HCT116 (cell line): Measurements from ENCODE around the gene MTFR2. TPM values are rescaled to one million over a fixed set of nuclear protein-coding genes. Genes with fewer than 3 reads are reported as not detected.

ENCODE experiments used
- ATAC-seq: fragments of 200-7000 bp; cut with Tn5 transposase; 2 replicates; pipeline ENCODE4 v1.9.1; 2020; ENCODE audit warnings: mild to moderate bottlenecking, moderate library complexity
- BruUV-seq: library from RNA; stranded (reverse); fragments of 400-500 nt; replicated peaks from 2 replicates; lab custom pipeline; 2021; lab: Mats Ljungman, UMichigan
- CTCF ChIA-PET: fragments of 300-600 bp; sonication (Branson Sonifier 250); formaldehyde crosslinking; loops from one replicate; lab custom pipeline; 2021; ENCODE audit warnings: antibody characterized with exemption; lab: Charles Lee
- POLR2A ChIA-PET: fragments of 300-600, 350-600 bp; sonication (Branson Sonifier 250); formaldehyde crosslinking; loops from one replicate; lab custom pipeline; 2021; ENCODE audit warnings: antibody characterized with exemption; lab: Charles Lee
- RAD21 ChIA-PET, 2 experiments: fragments of 300-600 bp; sonication (Branson Sonifier 250); formaldehyde crosslinking; loops; one replicate each; lab custom pipeline; 2023; ENCODE audit warnings: low total read pairs in 2 of 2; ENCODE audit not compliant: uncharacterized antibody in 2 of 2, unreplicated experiment in 2 of 2, low non-redundant PET in 1 of 2; lab: Charles Lee
- DNase-seq: peaks from one replicate; pipeline ENCODE4 v3.0.0-alpha.2; 2010; ENCODE audit warnings: low read depth, low spot score
- H2AFZ ChIP-seq: fragments of 200-600 bp; shearing (Covaris generic), sonication (generic); 2 replicates; pipeline ENCODE4 v1.6.1; 2017; ENCODE audit warnings: low read depth, mixed run types, mixed read lengths, antibody characterized with exemption, low read length; ENCODE audit not compliant: poor library complexity, severe bottlenecking
- H3K27ac ChIP-seq: 2 replicates; pipeline ENCODE4 v1.5.1; 2012; ENCODE audit warnings: low read depth, low read length
- H3K27me3 ChIP-seq: fragments of 200-600 bp; sonication (generic); 2 replicates; pipeline ENCODE4 v1.6.1; 2016; ENCODE audit warnings: mixed run types, low read length, mixed read lengths; ENCODE audit not compliant: insufficient read depth
- H3K36me3 ChIP-seq, 2 experiments: fragments of 200-500 bp in 1 of 2; fragments of 200-600 bp in 1 of 2; sonication (Bioruptor generic) in 1 of 2; sonication (generic) in 1 of 2; 2 replicates each; pipeline versions ENCODE4 v1.5.1 to v1.6.1; 2014 to 2016; ENCODE audit warnings: low read length in 2 of 2, inconsistent platforms in 1 of 2, mixed read lengths in 1 of 2, mixed run types in 1 of 2; ENCODE audit not compliant: insufficient read depth in 2 of 2, control insufficient read depth in 1 of 2
- H3K4me1 ChIP-seq, 2 experiments: fragments of 200-600 bp in 1 of 2; sonication (generic) in 1 of 2; 2 replicates each; pipeline versions ENCODE4 v1.5.1 to v1.6.1; 2012 to 2017; ENCODE audit warnings: low read length in 2 of 2, inconsistent platforms in 1 of 2, mild to moderate bottlenecking in 1 of 2, mixed read lengths in 1 of 2, mixed run types in 1 of 2, moderate library complexity in 1 of 2; ENCODE audit not compliant: insufficient read depth in 2 of 2, control insufficient read depth in 1 of 2
- H3K4me2 ChIP-seq: fragments of 200-600 bp; sonication (generic); 2 replicates; pipeline ENCODE4 v1.6.1; 2017; ENCODE audit warnings: mixed run types, low read length, mixed read lengths
- H3K4me3 ChIP-seq, 2 experiments: fragments of 200-600 bp in 1 of 2; sonication (generic) in 1 of 2; replicated peaks in 1 of 2; 2 replicates each; pipeline ENCODE4 v1.5.1; 2011 to 2016; ENCODE audit warnings: low read length in 2 of 2, control low read depth in 1 of 2, low read depth in 1 of 2, mild to moderate bottlenecking in 1 of 2, mixed read lengths in 1 of 2, mixed run types in 1 of 2
- H3K79me2 ChIP-seq: fragments of 200-600 bp; sonication (generic); 2 replicates; pipeline ENCODE4 v1.6.1; 2017; ENCODE audit warnings: mild to moderate bottlenecking, mixed run types, low read length, moderate library complexity, mixed read lengths; ENCODE audit not compliant: insufficient read depth
- H3K9ac ChIP-seq: fragments of 200-600 bp; sonication (generic); 2 replicates; pipeline ENCODE4 v1.6.1; 2016; ENCODE audit warnings: low read length, mixed read lengths
- H3K9me2 ChIP-seq: fragments of 200-600 bp; sonication (generic), shearing (Covaris generic); 2 replicates; pipeline ENCODE4 v1.6.1; 2017; ENCODE audit warnings: mixed run types, mild to moderate bottlenecking, moderate library complexity; ENCODE audit not compliant: insufficient read depth
- H3K9me3 ChIP-seq, 2 experiments: fragments of 200-500 bp in 1 of 2; fragments of 200-600 bp in 1 of 2; sonication (Bioruptor generic) in 1 of 2; sonication (generic) in 1 of 2; 2 replicates each; pipeline ENCODE4 v1.6.1; 2014 to 2017; ENCODE audit warnings: low read length in 2 of 2, mixed read lengths in 2 of 2, inconsistent platforms in 1 of 2, low read depth in 1 of 2, mild to moderate bottlenecking in 1 of 2, mixed run types in 1 of 2, moderate library complexity in 1 of 2; ENCODE audit not compliant: control insufficient read depth in 1 of 2, insufficient read depth in 1 of 2
- H4K20me1 ChIP-seq: fragments of 200-600 bp; sonication (generic), shearing (Covaris generic); 2 replicates; pipeline ENCODE4 v1.6.1; 2017; ENCODE audit warnings: mixed run types, mild to moderate bottlenecking, moderate library complexity; ENCODE audit not compliant: insufficient read depth
- ELF1 ChIP-seq: IDR thresholded peaks from 2 replicates; pipeline ENCODE4 v1.6.1; 2012; ENCODE audit warnings: low read depth, borderline replicate concordance
- EZH2 ChIP-seq: fragments of 200-600 bp; sonication (generic); IDR thresholded peaks from 2 replicates; pipeline ENCODE4 v1.6.1; 2017; ENCODE audit warnings: antibody characterized with exemption, mixed run types
- POLR2AphosphoS5 ChIP-seq: IDR thresholded peaks from 2 replicates; pipeline ENCODE4 v1.6.1; 2011; ENCODE audit warnings: mild to moderate bottlenecking, low read depth, low read length, moderate library complexity
- REST ChIP-seq: IDR thresholded peaks from 2 replicates; pipeline ENCODE4 v1.6.1; 2012; ENCODE audit warnings: low read depth
- SIN3A ChIP-seq: IDR thresholded peaks from 2 replicates; pipeline ENCODE4 v1.6.1; 2012; ENCODE audit warnings: low read depth
- SP1 ChIP-seq: IDR thresholded peaks from 2 replicates; pipeline ENCODE4 v1.6.1; 2012; ENCODE audit warnings: low read depth
- SRF ChIP-seq: IDR thresholded peaks from 2 replicates; pipeline ENCODE4 v1.6.1; 2012; ENCODE audit warnings: low read depth
- TCF7L2 ChIP-seq: IDR thresholded peaks from 2 replicates; pipeline ENCODE4 v1.7.0; 2011; ENCODE audit warnings: borderline replicate concordance, inconsistent platforms; ENCODE audit not compliant: insufficient read depth, insufficient read length; ENCODE audit errors: extremely low read depth
- YY1 ChIP-seq: IDR thresholded peaks from 2 replicates; pipeline ENCODE4 v1.6.1; 2011; ENCODE audit warnings: low read length, low read depth, moderate library complexity, mild to moderate bottlenecking; ENCODE audit not compliant: insufficient replicate concordance; ENCODE audit errors: extremely low read depth
- ZNF274 ChIP-seq: fragments of 200-500 bp; sonication (Bioruptor generic); IDR thresholded peaks from 2 replicates; pipeline ENCODE4 v1.6.1; 2014; ENCODE audit warnings: mild to moderate bottlenecking, low read depth, low read length, inconsistent platforms
- intact Hi-C: fragments of 100-400 bp; cut with micrococcal nuclease; formaldehyde crosslinking; loops from 2 replicates; pipeline ENCODE4 v1.10.0; 2022
- total RNA-seq: library from RNA; stranded (reverse); gene quantifications from one replicate; pipeline ENCODE4 v1.2.1, GENCODE V29; 2021; ENCODE audit not compliant: unreplicated experiment
- TF ChIP-seq, protein P1 (sequence below): IDR thresholded peaks from 2 replicates; pipeline ENCODE4 v1.6.1; 2012
- TF ChIP-seq, protein P2 (sequence below): IDR thresholded peaks from 2 replicates; pipeline ENCODE4 v1.6.1; 2011; ENCODE audit warnings: mild to moderate bottlenecking, low read length, moderate library complexity; ENCODE audit not compliant: insufficient replicate concordance; ENCODE audit errors: extremely low read depth
- TF ChIP-seq, protein P3 (sequence below): IDR thresholded peaks from 2 replicates; pipeline ENCODE4 v1.6.1; 2012

Gene MTFR2
- total RNA-seq, 1 experiment from 2014 or later = 13.2 TPM

GRCh38 chr6:136249811-136250685 lies at the start of gene MTFR2 (continued):
- peak; percentile 100 for TF ChIP-seq SP1
- TF ChIP-seq REST = no peak

DNA sequence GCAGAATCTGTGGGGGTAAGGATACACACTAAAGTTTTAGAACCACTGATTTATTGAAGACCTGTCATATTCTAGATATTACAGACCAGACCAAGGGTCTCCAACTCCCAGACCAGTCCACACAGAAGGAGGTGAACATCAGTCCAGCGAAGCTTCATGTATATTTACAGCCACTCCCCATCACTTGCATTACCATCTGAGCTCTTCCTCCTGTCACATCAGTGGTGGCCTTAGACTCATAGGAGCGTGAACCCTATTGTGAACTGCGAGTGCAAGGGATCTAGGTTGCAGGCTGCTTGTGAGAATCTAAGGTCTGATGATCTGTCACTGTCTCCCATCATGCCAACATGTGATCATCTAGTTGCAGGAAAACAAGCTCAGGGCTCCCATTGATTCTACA lies 44.5 kb upstream of the MTFR2 start:
- H3K36me3 ChIP-seq = no peaks in the 10 kb centered on the region
- ChIA-PET RAD21 (no interaction called here), POLR2A (no interaction called here), CTCF (no interaction called here)
- no peaks in the 10 kb centered on the region for H4K20me1 ChIP-seq
- no peaks in the 10 kb centered on the region for H3K9me2 ChIP-seq
- no TSS peak for BruUV-seq
- H3K9ac ChIP-seq = no peak overlapping the region
- intact Hi-C loops = no loop called here
- no peak overlapping the region for H3K27ac ChIP-seq
- DNase-seq (no peak), ATAC-seq (no peak)
- H2AFZ ChIP-seq = no peak overlapping the region
- H3K4me3 ChIP-seq = no peak overlapping the region
- no peaks in the 10 kb centered on the region; the same call in 1 of the 2 replicates for H3K79me2 ChIP-seq
- H3K9me3 ChIP-seq = no peaks in the 10 kb centered on the region
- no peaks in the 10 kb centered on the region for H3K27me3 ChIP-seq
- H3K4me2 ChIP-seq = no peak overlapping the region
- H3K4me1 ChIP-seq = peaks cover 5 to 10% of the 10 kb centered on the region in 2 experiments
- TF ChIP-seq REST = no peak
- no peak for TF ChIP-seq ZNF274
- no peak for TF ChIP-seq SRF
- TF ChIP-seq POLR2AphosphoS5 = no peak
- TF ChIP-seq, protein P1, sequence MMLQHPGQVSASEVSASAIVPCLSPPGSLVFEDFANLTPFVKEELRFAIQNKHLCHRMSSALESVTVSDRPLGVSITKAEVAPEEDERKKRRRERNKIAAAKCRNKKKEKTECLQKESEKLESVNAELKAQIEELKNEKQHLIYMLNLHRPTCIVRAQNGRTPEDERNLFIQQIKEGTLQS = no peak
- TF ChIP-seq TCF7L2 = no peak
- no peak for TF ChIP-seq EZH2
- TF ChIP-seq SIN3A = no peak
- no peak for TF ChIP-seq YY1
- TF ChIP-seq, protein P2, sequence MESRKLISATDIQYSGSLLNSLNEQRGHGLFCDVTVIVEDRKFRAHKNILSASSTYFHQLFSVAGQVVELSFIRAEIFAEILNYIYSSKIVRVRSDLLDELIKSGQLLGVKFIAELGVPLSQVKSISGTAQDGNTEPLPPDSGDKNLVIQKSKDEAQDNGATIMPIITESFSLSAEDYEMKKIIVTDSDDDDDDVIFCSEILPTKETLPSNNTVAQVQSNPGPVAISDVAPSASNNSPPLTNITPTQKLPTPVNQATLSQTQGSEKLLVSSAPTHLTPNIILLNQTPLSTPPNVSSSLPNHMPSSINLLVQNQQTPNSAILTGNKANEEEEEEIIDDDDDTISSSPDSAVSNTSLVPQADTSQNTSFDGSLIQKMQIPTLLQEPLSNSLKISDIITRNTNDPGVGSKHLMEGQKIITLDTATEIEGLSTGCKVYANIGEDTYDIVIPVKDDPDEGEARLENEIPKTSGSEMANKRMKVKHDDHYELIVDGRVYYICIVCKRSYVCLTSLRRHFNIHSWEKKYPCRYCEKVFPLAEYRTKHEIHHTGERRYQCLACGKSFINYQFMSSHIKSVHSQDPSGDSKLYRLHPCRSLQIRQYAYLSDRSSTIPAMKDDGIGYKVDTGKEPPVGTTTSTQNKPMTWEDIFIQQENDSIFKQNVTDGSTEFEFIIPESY = no peak
- TF ChIP-seq ELF1 = no peak
- TF ChIP-seq, protein P3, sequence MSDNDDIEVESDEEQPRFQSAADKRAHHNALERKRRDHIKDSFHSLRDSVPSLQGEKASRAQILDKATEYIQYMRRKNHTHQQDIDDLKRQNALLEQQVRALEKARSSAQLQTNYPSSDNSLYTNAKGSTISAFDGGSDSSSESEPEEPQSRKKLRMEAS = no peak
